ENCODE results near the gene ZNF689.
"Not testable (repeated sequence)": the region's sequence is repeated elsewhere in the genome, so short reads cannot be mapped to it uniquely, and the experiment has no call there.

The ZNF689 gene

DNA sequence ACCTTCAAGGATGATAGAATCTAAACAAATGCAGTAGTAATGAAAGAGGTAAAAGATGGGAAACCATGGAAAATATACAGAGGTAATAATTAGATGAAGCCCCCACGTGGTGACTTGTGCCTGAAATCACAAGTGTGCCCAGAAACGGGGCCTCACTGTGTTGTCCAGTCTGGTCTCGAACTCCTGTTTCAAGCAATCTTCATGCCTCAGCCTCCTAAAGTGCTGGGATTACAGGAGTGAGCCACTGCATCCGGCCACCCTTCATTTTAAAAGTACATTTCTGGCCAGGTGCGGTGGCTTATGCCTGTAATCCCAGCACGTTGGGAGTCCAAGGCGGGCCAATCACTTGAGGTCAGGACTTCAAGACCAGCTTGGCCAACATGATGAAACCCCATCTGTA lies 26.4 kb upstream of the ZNF689 start:
- DNase-seq, result no peak
- POLR2A ChIA-PET, result no interaction called here
- no peaks in the 10 kb centered on the region for H3K27me3 ChIP-seq (replicated peaks in 2 of 5; ENCODE audit: control insufficient read depth in 4 of 5, insufficient read depth in 5 of 5, low read length in 4 of 5)
- peaks cover 0 to 13% (median 9%) of the 10 kb centered on the region in 4 experiments for H3K4me1 ChIP-seq (ENCODE audit: control extremely low read depth in 1 of 4, control insufficient read depth in 4 of 4, insufficient read depth in 4 of 4, low read length in 3 of 4)
- CTCF ChIA-PET, result interaction anchor here (0.6 to 3.3 kb wide), 12 partner anchors 8 to 227 kb away, joined by 3 to 15 read pairs (median 4); partner anchors contain the start of genes DCTPP1, FBRS, PRR14 and ZNF689
- H3K4me3 ChIP-seq (ENCODE audit: control insufficient read depth in 1 of 7, extremely low read depth in 1 of 7, insufficient read depth in 4 of 7, low read depth in 2 of 7, low read length in 6 of 7), result no peak overlapping the region
- no peaks in the 10 kb centered on the region for H3K9me3 ChIP-seq (ENCODE audit: control extremely low read depth in 1 of 5, control insufficient read depth in 4 of 5, insufficient read depth in 2 of 5, low read depth in 1 of 5, low read length in 4 of 5)
- no peaks in the 10 kb centered on the region for H3K36me3 ChIP-seq (ENCODE audit: control insufficient read depth in 4 of 4, insufficient read depth in 4 of 4, low read length in 3 of 4)
- WGBS (ENCODE audit: insufficient coverage), result 97% methylated on average over 6 of the region's 7 CpGs
- no peak overlapping the region for H3K27ac ChIP-seq (ENCODE audit: insufficient read depth in 1 of 2, low read depth in 1 of 2, low read length in 2 of 2, poor library complexity in 1 of 2, severe bottlenecking in 2 of 2)

DNA sequence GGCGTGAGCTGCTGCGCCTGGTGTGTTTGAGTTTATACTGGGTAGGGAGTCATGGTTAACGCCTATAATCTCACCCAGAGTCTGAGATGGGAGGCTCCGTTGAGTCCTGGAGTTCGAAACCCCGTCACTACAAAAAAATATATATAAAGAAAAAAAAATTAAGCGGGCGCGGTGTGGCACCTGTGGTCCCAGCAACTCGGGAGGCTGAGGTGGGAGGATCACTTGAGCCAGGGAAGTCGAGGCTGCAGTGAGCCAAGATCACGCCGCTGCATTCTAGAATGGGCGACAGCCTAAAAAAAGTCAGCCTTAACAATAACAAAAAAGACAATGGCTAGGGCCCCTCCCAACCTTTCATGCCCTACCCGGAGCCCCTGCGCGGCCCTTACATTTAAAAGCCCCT lies 23.3 kb upstream of the ZNF689 start:
- POLR2A ChIA-PET, result interaction anchor here (0.6 to 1.0 kb wide), 2 partner anchors 17 to 212 kb away, joined by 4 to 5 read pairs; partner anchors contain the start of gene PRR14
- 81% methylated on average over 3 of the region's 17 CpGs for WGBS (ENCODE audit: insufficient coverage)

DNA sequence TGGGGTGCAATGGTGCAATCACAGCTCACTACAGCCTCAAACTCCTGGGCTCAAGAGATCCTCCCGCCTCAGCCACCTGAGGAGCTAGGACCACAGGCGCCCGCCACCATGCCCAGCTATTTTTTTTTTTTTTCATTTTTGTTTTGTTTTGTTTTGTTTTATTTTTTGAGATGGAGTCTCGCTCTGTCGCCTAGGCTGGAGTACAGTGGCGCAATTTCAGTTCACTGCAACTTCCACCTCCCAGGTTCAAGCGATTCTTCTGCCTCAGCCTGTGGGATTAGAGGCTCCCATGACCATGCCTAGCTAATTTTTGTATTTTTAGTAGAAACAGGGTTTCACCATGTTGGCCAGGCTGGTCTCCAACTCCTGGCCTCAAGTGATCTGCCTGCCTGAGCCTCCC lies 22.3 kb upstream of the ZNF689 start:
- POLR2A ChIA-PET; DNase-seq; H3K36me3 ChIP-seq (ENCODE audit: control insufficient read depth in 4 of 4, insufficient read depth in 4 of 4, low read length in 3 of 4); H3K4me3 ChIP-seq (ENCODE audit: control insufficient read depth in 1 of 7, extremely low read depth in 1 of 7, insufficient read depth in 4 of 7, low read depth in 2 of 7, low read length in 6 of 7); H3K9me3 ChIP-seq (ENCODE audit: control extremely low read depth in 1 of 5, control insufficient read depth in 4 of 5, insufficient read depth in 2 of 5, low read depth in 1 of 5, low read length in 4 of 5); H3K27ac ChIP-seq (ENCODE audit: insufficient read depth in 1 of 2, low read depth in 1 of 2, low read length in 2 of 2, poor library complexity in 1 of 2, severe bottlenecking in 2 of 2); H3K27me3 ChIP-seq (replicated peaks in 2 of 5; ENCODE audit: control insufficient read depth in 4 of 5, insufficient read depth in 5 of 5, low read length in 4 of 5): not testable (repeated sequence)
- WGBS (ENCODE audit: insufficient coverage), result 100% methylated on average over 1 of the region's 7 CpGs
- H3K4me1 ChIP-seq (ENCODE audit: control extremely low read depth in 1 of 4, control insufficient read depth in 4 of 4, insufficient read depth in 4 of 4, low read length in 3 of 4), result peaks cover 0 to 15% (median 14%) of the 10 kb centered on the region in 4 experiments
- CTCF ChIA-PET, result interaction anchor here (0.8 to 13.9 kb wide), 10 partner anchors 12 to 184 kb away, joined by 3 to 144 read pairs (median 3); partner anchors contain the start of genes PRR14 and ZNF689

More for the DNA sequence above, 23.3 kb upstream of the ZNF689 start:
- no peak for DNase-seq
- no peaks in the 10 kb centered on the region for H3K27me3 ChIP-seq (replicated peaks in 2 of 5; ENCODE audit: control insufficient read depth in 4 of 5, insufficient read depth in 5 of 5, low read length in 4 of 5)
- H3K36me3 ChIP-seq (ENCODE audit: control insufficient read depth in 4 of 4, insufficient read depth in 4 of 4, low read length in 3 of 4), result no peaks in the 10 kb centered on the region
- CTCF ChIA-PET, result interaction anchor here (1.4 to 13.9 kb wide), 3 partner anchors 18 to 98 kb away, joined by 4 to 144 read pairs (median 78); partner anchors contain the start of gene ZNF689
- peak overlapping the region; percentile 38 to 89 (median 74) for H3K4me3 ChIP-seq (ENCODE audit: control insufficient read depth in 1 of 7, extremely low read depth in 1 of 7, insufficient read depth in 4 of 7, low read depth in 2 of 7, low read length in 6 of 7)
- H3K27ac ChIP-seq (ENCODE audit: insufficient read depth in 1 of 2, low read depth in 1 of 2, low read length in 2 of 2, poor library complexity in 1 of 2, severe bottlenecking in 2 of 2), result peak overlapping the region; percentile 46 to 94
- H3K4me1 ChIP-seq (ENCODE audit: control extremely low read depth in 1 of 4, control insufficient read depth in 4 of 4, insufficient read depth in 4 of 4, low read length in 3 of 4), result peaks cover 0 to 15% (median 13%) of the 10 kb centered on the region in 4 experiments
- H3K9me3 ChIP-seq (ENCODE audit: control extremely low read depth in 1 of 5, control insufficient read depth in 4 of 5, insufficient read depth in 2 of 5, low read depth in 1 of 5, low read length in 4 of 5), result no peaks in the 10 kb centered on the region

DNA sequence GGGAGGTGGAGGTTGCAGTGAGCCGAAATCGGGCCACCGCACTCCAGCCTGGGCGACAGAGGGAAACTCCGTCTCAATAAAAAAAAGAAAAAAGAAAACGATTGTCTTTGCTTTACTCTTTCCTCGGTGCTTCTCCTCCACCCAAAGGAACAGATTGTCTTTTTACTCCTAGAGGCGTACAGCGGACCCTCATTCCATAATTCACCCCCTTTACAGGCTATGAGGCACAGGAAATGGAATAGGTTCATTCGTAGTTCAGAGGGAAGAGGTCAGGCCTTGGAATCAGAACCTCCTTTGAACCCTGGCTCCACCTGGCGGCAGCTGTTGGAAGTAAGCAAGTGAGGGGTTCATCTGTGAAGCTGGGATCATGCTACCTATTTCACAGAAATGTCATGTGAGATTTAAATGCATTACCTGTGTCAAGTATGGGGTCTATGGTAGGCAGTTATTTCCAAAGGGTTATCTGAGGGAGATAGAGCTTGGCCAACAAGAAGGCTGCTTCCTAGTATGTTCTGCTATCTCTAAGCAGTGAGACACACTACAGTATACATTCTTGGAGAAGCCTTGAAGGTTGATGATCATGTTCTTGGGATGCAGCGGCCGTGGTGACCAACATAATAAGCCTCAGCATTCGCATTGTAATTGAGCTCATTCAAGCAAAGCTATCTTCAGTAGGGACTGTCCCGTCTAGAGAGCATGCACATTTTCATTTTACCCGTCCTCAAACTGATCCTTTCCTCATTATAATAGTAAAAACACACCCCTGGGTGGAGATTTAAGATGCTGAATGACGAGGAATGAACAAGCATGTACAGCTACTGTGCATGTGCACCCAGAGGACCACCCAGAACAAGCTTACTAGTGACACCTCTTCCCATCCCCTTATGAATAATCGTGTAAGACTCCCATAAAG lies 18.7 kb upstream of the ZNF689 start:
- no peaks in the 10 kb centered on the region for H3K36me3 ChIP-seq (ENCODE audit: control insufficient read depth in 4 of 4, insufficient read depth in 4 of 4, low read length in 3 of 4)
- H3K27ac ChIP-seq (ENCODE audit: insufficient read depth in 1 of 2, low read depth in 1 of 2, low read length in 2 of 2, poor library complexity in 1 of 2, severe bottlenecking in 2 of 2), result no peak overlapping the region
- ChIA-PET POLR2A (interaction anchor here (1.0 kb wide), 1 partner anchor 30 kb away, joined by 3 read pairs; no protein-coding TSS in a partner anchor), CTCF (interaction anchor here (0.6 to 13.9 kb wide), 22 partner anchors 9 to 219 kb away, joined by 3 to 144 read pairs (median 5); partner anchors contain the start of genes FBRS, SRCAP, ZNF689 and ZNF747)
- DNase-seq, result peak; percentile 75 to 88 (median 86)
- WGBS (ENCODE audit: insufficient coverage), result 17% methylated on average over 7 of the region's 18 CpGs
- H3K4me1 ChIP-seq (ENCODE audit: control extremely low read depth in 1 of 4, control insufficient read depth in 4 of 4, insufficient read depth in 4 of 4, low read length in 3 of 4), result peaks cover 0 to 9% (median 5%) of the 10 kb centered on the region in 4 experiments
- H3K9me3 ChIP-seq (ENCODE audit: control extremely low read depth in 1 of 5, control insufficient read depth in 4 of 5, insufficient read depth in 2 of 5, low read depth in 1 of 5, low read length in 4 of 5), result peaks cover 0 to 5% (median 0%) of the 10 kb centered on the region in 5 experiments
- H3K4me3 ChIP-seq (ENCODE audit: control insufficient read depth in 1 of 7, extremely low read depth in 1 of 7, insufficient read depth in 4 of 7, low read depth in 2 of 7, low read length in 6 of 7), result peak overlapping the region in 2 of 7 experiments; percentile 37 to 66
- H3K27me3 ChIP-seq (replicated peaks in 2 of 5; ENCODE audit: control insufficient read depth in 4 of 5, insufficient read depth in 5 of 5, low read length in 4 of 5), result no peaks in the 10 kb centered on the region

DNA sequence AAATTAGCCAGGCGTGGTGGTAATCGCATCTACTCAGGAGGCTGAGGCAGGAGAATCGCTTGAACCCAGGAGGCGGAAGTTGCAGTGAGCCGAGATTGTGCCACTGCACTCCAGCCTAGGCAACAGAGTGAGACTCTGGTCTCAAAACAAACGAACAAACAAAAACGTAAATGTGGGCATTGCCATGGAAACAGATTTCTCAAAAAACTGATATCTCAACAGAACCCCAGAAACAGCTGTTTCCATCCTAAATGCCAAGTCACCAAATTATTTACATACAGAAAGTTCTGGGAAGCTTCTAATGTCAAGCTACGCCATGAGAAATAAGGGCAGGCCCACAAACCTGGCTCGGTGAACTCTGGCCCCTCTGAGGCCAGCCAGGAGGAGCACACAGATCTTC lies 16.0 kb upstream of the ZNF689 start:
- POLR2A ChIA-PET, result interaction anchor here (1.0 kb wide), 1 partner anchor 32 kb away, joined by 3 read pairs; the partner anchor contains the start of gene FBRS
- no peak overlapping the region for H3K4me3 ChIP-seq (ENCODE audit: control insufficient read depth in 1 of 7, extremely low read depth in 1 of 7, insufficient read depth in 4 of 7, low read depth in 2 of 7, low read length in 6 of 7)

DNA sequence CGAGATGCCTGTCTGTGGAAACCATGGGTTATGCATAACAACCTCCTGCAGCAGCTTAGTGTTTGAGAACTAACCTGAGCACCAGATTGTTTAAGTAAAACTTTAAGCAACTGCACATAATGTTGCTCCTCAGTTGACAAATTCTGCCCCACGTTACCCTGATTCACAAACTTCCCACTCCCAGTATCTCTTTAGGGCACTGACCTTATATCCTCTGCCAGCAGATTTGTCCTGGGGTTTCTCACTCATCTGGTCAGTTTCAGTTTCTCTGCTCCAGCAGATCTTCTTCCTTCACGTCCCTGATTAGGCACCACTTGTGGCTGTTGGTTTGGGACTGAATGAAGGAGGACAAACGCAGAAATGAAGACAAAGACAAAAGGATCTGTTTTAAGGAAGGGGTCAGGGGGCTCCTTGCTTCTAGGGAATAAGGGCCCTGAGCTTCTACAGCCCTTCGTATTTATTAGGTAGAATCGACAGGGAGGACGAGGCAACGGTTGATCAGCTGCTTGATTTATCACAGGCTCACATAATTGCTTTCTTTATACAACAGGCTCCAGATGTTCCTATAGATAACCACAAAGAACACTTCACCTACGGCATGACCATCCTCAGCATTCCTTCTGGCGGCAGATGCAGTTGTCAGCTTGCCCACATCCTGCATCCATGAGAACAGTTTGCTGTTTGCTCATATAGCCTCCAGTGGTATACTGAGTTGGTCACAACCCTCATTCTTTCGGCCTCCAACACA lies 13.5 kb upstream of the ZNF689 start:
- H3K27me3 ChIP-seq (replicated peaks in 2 of 5; ENCODE audit: control insufficient read depth in 4 of 5, insufficient read depth in 5 of 5, low read length in 4 of 5), result peaks cover 0 to 2% (median 0%) of the 10 kb centered on the region in 5 experiments

More for the DNA sequence above, 16.0 kb upstream of the ZNF689 start:
- peak overlapping the region in 1 of 2 experiments; percentile 64 for H3K27ac ChIP-seq (ENCODE audit: insufficient read depth in 1 of 2, low read depth in 1 of 2, low read length in 2 of 2, poor library complexity in 1 of 2, severe bottlenecking in 2 of 2)
- peaks cover 0 to 5% (median 3%) of the 10 kb centered on the region in 5 experiments for H3K9me3 ChIP-seq (ENCODE audit: control extremely low read depth in 1 of 5, control insufficient read depth in 4 of 5, insufficient read depth in 2 of 5, low read depth in 1 of 5, low read length in 4 of 5)
- peaks cover 0 to 5% (median 3%) of the 10 kb centered on the region in 4 experiments for H3K4me1 ChIP-seq (ENCODE audit: control extremely low read depth in 1 of 4, control insufficient read depth in 4 of 4, insufficient read depth in 4 of 4, low read length in 3 of 4)
- WGBS (ENCODE audit: insufficient coverage), result 92% methylated on average over 7 of the region's 9 CpGs
- no peaks in the 10 kb centered on the region for H3K36me3 ChIP-seq (ENCODE audit: control insufficient read depth in 4 of 4, insufficient read depth in 4 of 4, low read length in 3 of 4)
- H3K27me3 ChIP-seq (replicated peaks in 2 of 5; ENCODE audit: control insufficient read depth in 4 of 5, insufficient read depth in 5 of 5, low read length in 4 of 5), result peaks cover 0 to 2% (median 0%) of the 10 kb centered on the region in 5 experiments
- peak; percentile 63 to 92 (median 86) for DNase-seq
- CTCF ChIA-PET, result interaction anchor here (0.7 to 13.9 kb wide), 7 partner anchors 10 to 594 kb away, joined by 3 to 144 read pairs (median 5); partner anchors contain the start of genes DCTPP1, PRR14 and ZNF689

More for the DNA sequence above, 13.5 kb upstream of the ZNF689 start:
- CTCF ChIA-PET, result interaction anchor here (1.1 to 13.9 kb wide), 3 partner anchors 8 to 23 kb away, joined by 3 to 144 read pairs (median 78); partner anchors contain the start of gene ZNF689
- WGBS (ENCODE audit: insufficient coverage), result 93% methylated on average over 11 of the region's 11 CpGs
- Histone ChIP-seq H3K27ac (ENCODE audit: insufficient read depth in 1 of 2, low read depth in 1 of 2, low read length in 2 of 2, poor library complexity in 1 of 2, severe bottlenecking in 2 of 2) (no peak overlapping the region), H3K4me3 (ENCODE audit: control insufficient read depth in 1 of 7, extremely low read depth in 1 of 7, insufficient read depth in 4 of 7, low read depth in 2 of 7, low read length in 6 of 7) (no peak overlapping the region), H3K4me1 (ENCODE audit: control extremely low read depth in 1 of 4, control insufficient read depth in 4 of 4, insufficient read depth in 4 of 4, low read length in 3 of 4) (peaks cover 0 to 2% (median 2%) of the 10 kb centered on the region in 4 experiments), H3K9me3 (ENCODE audit: control extremely low read depth in 1 of 5, control insufficient read depth in 4 of 5, insufficient read depth in 2 of 5, low read depth in 1 of 5, low read length in 4 of 5) (peaks cover 0 to 5% (median 3%) of the 10 kb centered on the region in 5 experiments), H3K36me3 (ENCODE audit: control insufficient read depth in 4 of 4, insufficient read depth in 4 of 4, low read length in 3 of 4) (no peaks in the 10 kb centered on the region)
- POLR2A ChIA-PET, result no interaction called here
- peak in 2 of 3 donors; percentile 54 to 70 for DNase-seq
